HG03196 (cell line): ENCODE measurements around the gene FBH1.
"Not testable (repeated sequence)": the region's sequence is repeated elsewhere in the genome, so short reads cannot be mapped to it uniquely, and the experiment has no call there.

Experiments
- ATAC-seq: cut with Tn5 transposase; IDR thresholded peaks from one replicate; pipeline ENCODE4 v1.9.1; 2021; ENCODE audit not compliant: unreplicated experiment

Gene FBH1

GRCh38 chr10:5937016-5937415 lies 47.0 kb downstream of the FBH1 start:
- ATAC-seq: no peak

- no peak for ATAC-seq
Observed at GRCh38 chr10:5938291-5938690, 48.2 kb downstream of the FBH1 start.

- no peak for ATAC-seq
Observed at GRCh38 chr10:5940807-5941218, 50.8 kb downstream of the FBH1 start.

GRCh38 chr10:5941579-5941978 lies 51.5 kb downstream of the FBH1 start:
- ATAC-seq: no peak

- ATAC-seq: no peak
Observed at GRCh38 chr10:5942001-5942400, 52.0 kb downstream of the FBH1 start.

- ATAC-seq: no peak
Observed at GRCh38 chr10:5942474-5942873, 52.4 kb downstream of the FBH1 start.

GRCh38 chr10:5943536-5943935 lies 53.5 kb downstream of the FBH1 start:
- ATAC-seq: no peak

GRCh38 chr10:5944389-5945189 lies 54.5 kb downstream of the FBH1 start:
- no peak for ATAC-seq

GRCh38 chr10:5945190-5945509 lies 55.1 kb downstream of the FBH1 start:
- no peak for ATAC-seq

GRCh38 chr10:5945561-5946418 lies 55.7 kb downstream of the FBH1 start:
- no peak for ATAC-seq

- not testable (repeated sequence) for ATAC-seq
Observed at GRCh38 chr10:5946419-5946775, 56.4 kb downstream of the FBH1 start.

GRCh38 chr10:5946786-5947185 lies 56.7 kb downstream of the FBH1 start:
- no peak for ATAC-seq

GRCh38 chr10:5947471-5948207 lies 57.6 kb downstream of the FBH1 start:
- no peak for ATAC-seq

- no peak for ATAC-seq
Observed at GRCh38 chr10:5948208-5948585, 58.2 kb downstream of the FBH1 start.

- ATAC-seq: no peak
Observed at GRCh38 chr10:5949009-5949759, 59.1 kb downstream of the FBH1 start.

- ATAC-seq: no peak
Observed at GRCh38 chr10:5951167-5951711, 61.2 kb downstream of the FBH1 start.

GRCh38 chr10:5951721-5952407 lies 61.8 kb downstream of the FBH1 start:
- no peak for ATAC-seq

GRCh38 chr10:5952731-5953385 lies 62.8 kb downstream of the FBH1 start:
- no peak for ATAC-seq

GRCh38 chr10:5953676-5954075 lies 63.6 kb downstream of the FBH1 start:
- no peak for ATAC-seq
